Measurements from ENCODE around the gene SRM. TPM values are rescaled to one million over a fixed set of nuclear protein-coding genes. Genes with fewer than 3 reads are reported as not detected.

SRM gene
- total RNA-seq, 1 donor from 2014 or later: 147 TPM

DNA sequence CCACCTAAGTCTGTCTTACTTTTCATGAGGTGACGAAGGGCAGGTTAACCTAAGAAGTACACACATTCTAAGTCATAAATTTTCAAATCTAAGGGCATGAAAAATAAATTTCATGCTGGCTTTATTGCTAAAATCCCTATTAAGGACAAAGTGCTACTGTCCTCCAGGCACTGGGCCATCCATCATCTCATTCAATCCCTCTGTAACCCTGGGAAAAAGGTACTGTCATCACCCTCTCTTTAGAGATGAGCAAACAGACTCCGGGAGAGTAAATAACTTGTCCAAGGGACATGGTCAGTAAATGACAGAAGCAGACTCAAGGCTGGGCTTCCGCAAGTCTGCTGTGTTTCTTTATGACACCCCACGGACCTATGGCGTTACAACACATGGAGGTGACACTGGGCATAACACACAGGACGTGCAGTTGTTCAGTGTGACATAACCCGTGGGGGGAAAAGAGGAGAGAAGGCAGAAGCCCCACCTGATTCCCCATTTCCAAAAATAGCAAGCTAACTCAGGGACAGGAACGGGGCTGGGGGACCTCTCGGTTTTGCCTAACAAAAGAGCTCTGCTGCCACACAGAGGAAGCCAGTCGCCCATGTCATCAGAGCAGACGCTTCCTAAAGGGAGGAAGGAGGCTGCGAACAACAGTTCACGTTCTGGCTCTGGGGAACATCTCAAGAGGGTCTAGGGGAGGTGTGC, 12.5 kb upstream of the SRM start:
- Mint-ChIP-seq H3K36me3 (ENCODE audit: low read depth) (peaks cover 15% of the 10 kb centered on the region), H3K4me3 (no peak overlapping the region), H3K27me3 (ENCODE audit: low read depth) (no peaks in the 10 kb centered on the region), H3K4me1 (peaks cover 3% of the 10 kb centered on the region), H3K27ac (ENCODE audit: unreplicated experiment) (peak overlapping the region; percentile 27), H3K9me3 (no peaks in the 10 kb centered on the region)
- no peak for DNase-seq (ENCODE audit: low read depth, low spot score)
- TF ChIP-seq, protein P1, sequence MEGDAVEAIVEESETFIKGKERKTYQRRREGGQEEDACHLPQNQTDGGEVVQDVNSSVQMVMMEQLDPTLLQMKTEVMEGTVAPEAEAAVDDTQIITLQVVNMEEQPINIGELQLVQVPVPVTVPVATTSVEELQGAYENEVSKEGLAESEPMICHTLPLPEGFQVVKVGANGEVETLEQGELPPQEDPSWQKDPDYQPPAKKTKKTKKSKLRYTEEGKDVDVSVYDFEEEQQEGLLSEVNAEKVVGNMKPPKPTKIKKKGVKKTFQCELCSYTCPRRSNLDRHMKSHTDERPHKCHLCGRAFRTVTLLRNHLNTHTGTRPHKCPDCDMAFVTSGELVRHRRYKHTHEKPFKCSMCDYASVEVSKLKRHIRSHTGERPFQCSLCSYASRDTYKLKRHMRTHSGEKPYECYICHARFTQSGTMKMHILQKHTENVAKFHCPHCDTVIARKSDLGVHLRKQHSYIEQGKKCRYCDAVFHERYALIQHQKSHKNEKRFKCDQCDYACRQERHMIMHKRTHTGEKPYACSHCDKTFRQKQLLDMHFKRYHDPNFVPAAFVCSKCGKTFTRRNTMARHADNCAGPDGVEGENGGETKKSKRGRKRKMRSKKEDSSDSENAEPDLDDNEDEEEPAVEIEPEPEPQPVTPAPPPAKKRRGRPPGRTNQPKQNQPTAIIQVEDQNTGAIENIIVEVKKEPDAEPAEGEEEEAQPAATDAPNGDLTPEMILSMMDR (conservative IDR thresholded peaks at IDR 0.05): no peak

DNA sequence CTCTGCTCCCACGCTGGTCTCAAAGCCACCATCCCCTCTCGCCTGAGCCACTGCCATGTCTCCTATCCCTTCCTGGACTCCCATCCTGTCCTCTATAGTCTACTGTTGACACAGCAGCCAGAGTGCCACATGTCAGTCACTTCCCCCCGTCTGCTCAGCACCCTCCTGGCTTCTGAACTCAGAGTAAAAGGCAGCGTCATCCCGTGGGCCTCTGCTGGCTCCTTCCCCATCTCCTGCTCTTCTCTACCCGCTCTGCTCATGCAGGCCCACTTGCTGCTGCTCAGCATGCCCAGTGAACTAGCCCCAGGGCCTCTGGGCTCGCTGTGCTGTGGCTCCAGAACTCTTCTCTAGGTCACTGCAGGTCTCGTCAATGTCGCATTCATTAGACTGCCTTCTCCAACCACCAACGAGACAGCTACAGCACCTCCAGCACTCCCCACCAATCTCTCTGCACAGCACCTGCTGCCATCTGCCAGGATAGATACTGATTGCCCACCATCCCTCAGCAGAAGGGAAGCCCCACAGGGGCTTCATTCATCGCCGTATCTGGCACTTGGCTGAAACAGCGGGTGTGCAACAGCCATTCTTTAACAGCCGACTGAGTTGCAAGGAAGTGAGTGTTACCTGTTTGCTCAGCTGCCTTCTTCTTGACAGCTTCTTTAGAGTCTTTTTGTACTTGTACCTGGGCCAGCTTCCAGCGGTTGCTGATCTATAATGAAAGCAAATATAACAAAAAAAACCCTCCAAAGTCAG, 11.8 kb upstream of the SRM start:
- peaks cover 3% of the 10 kb centered on the region for H3K4me1 Mint-ChIP-seq
- DNase-seq (ENCODE audit: low read depth, low spot score): no peak
- H3K36me3 Mint-ChIP-seq (ENCODE audit: low read depth): peaks cover 17% of the 10 kb centered on the region
- no peaks in the 10 kb centered on the region for H3K27me3 Mint-ChIP-seq (ENCODE audit: low read depth)
- H3K9me3 Mint-ChIP-seq: no peaks in the 10 kb centered on the region
- TF ChIP-seq, protein P1 (conservative IDR thresholded peaks at IDR 0.05): no peak
- peak overlapping the region; percentile 58 for H3K27ac Mint-ChIP-seq (ENCODE audit: unreplicated experiment)
- H3K4me3 Mint-ChIP-seq: no peak overlapping the region

DNA sequence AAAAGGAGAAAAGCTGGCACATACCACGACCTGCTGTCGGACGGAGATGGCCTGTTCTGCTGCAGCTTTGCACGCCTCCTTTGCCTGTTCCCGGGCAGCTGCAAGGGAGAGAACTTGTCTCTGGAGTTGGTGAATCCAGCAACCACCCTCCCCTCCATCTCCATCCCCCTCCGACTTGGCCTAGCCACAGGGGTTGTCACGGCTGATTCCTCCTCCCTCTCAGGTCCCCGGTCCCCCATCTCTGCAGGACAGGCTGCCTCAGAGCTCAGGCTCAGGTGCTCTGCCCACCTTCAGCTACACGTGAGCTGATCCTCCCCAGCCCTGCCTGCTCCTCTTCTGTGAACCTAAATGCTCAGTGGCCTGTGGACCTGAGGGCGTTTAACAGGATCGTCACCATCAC, 11.1 kb upstream of the SRM start:
- Mint-ChIP-seq H3K27ac (ENCODE audit: unreplicated experiment) (no peak overlapping the region), H3K4me1 (peaks cover 3% of the 10 kb centered on the region), H3K9me3 (no peaks in the 10 kb centered on the region), H3K4me3 (no peak overlapping the region), H3K36me3 (ENCODE audit: low read depth) (peaks cover 22% of the 10 kb centered on the region), H3K27me3 (ENCODE audit: low read depth) (no peaks in the 10 kb centered on the region)
- no peak for DNase-seq (ENCODE audit: low read depth, low spot score)
- TF ChIP-seq, protein P1 (conservative IDR thresholded peaks at IDR 0.05): no peak

DNA sequence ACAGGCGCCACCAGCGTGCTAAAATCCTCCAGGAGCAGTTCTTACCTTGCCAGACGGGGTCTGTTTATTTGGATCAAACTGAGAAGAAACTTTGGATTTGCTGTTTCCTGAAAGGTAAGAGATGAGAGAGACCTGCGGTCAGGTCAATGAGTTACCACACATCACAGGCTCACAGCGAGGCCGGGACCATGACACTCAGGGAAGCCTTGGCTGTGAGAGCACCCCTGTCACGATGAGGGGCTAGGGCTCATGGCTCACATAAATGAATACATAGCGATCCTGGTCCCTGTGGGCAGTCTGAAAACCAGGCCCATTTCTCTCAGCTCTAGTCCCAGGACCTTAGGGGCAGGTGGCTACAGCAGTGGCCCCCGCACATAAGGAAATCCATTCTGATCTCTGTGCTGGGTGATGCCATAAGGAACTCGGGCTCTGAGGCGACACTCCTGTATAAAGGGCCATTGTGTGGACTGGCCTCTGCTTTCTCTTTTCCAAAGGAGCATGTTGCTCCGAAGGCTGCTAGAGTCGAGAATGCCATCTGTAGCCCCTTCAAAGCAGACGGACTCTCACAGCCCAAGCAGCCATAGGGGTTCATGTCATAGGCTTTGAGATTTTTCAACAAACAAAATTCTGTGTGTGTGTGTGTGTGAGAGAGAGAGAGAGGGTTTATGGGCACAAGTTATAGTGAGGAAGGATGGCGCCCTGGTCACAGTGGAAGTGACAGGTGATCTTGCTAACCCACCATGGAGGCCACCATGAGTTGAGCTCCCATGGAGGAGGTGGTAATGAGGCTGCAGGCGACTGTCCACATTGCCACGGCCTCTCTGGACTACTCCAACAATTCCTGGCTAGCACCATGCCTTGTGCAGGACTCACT, 9.0 kb upstream of the SRM start:
- DNase-seq (ENCODE audit: low read depth, low spot score): no peak
- TF ChIP-seq, protein P1 (conservative IDR thresholded peaks at IDR 0.05): no peak
- peaks cover 27% of the 10 kb centered on the region for H3K36me3 Mint-ChIP-seq (ENCODE audit: low read depth)
- no peaks in the 10 kb centered on the region for H3K9me3 Mint-ChIP-seq
- H3K4me3 Mint-ChIP-seq: no peak overlapping the region
- H3K27ac Mint-ChIP-seq (ENCODE audit: unreplicated experiment): peak overlapping the region; percentile 69
- peaks cover 3% of the 10 kb centered on the region for H3K4me1 Mint-ChIP-seq
- no peaks in the 10 kb centered on the region for H3K27me3 Mint-ChIP-seq (ENCODE audit: low read depth)

Data from neural crest cell (in vitro differentiated cells).